Adipocyte (in vitro differentiated cells): ENCODE measurements around the gene COA6.
"Not testable (repeated sequence)": the region's sequence is repeated elsewhere in the genome, so short reads cannot be mapped to it uniquely, and the experiment has no call there.

Source experiments
- DNase-seq: peaks from one replicate; pipeline ENCODE4 v3.0.0-alpha.2; 2015; ENCODE audit warnings: low read depth
- H3K27me3 ChIP-seq: replicated peaks from 2 replicates; pipeline ENCODE4 v1.7.0; 2013; ENCODE audit warnings: mild to moderate bottlenecking, low read length, moderate library complexity; ENCODE audit not compliant: control insufficient read depth, insufficient read depth
- H3K36me3 ChIP-seq: 2 replicates; pipeline ENCODE4 v1.7.0; 2013; ENCODE audit warnings: low read length, mild to moderate bottlenecking, moderate library complexity; ENCODE audit not compliant: control insufficient read depth, insufficient read depth, severe bottlenecking
- H3K4me1 ChIP-seq: 2 replicates; pipeline ENCODE4 v1.7.0; 2013; ENCODE audit warnings: mild to moderate bottlenecking, low read length, moderate library complexity; ENCODE audit not compliant: control insufficient read depth, insufficient read depth
- H3K4me3 ChIP-seq: 2 replicates; pipeline ENCODE4 v1.7.0; 2013; ENCODE audit warnings: mild to moderate bottlenecking, low read length, moderate library complexity
- H3K9ac ChIP-seq: 2 replicates; pipeline ENCODE4 v1.7.0; 2013; ENCODE audit warnings: mild to moderate bottlenecking, low read length, moderate library complexity
- H3K9me3 ChIP-seq: 2 replicates; pipeline ENCODE4 v1.7.0; 2013; ENCODE audit warnings: mild to moderate bottlenecking, low read length, moderate library complexity; ENCODE audit not compliant: control insufficient read depth

Gene COA6

GRCh38 chr1:234372011-234372757 lies 1.1 kb upstream of the COA6 start:
- H3K9ac ChIP-seq: peak overlapping the region; percentile 99
- no peaks in the 10 kb centered on the region for H3K9me3 ChIP-seq
- peaks cover 14% of the 10 kb centered on the region for H3K4me1 ChIP-seq
- H3K36me3 ChIP-seq: peaks cover 9% of the 10 kb centered on the region
- peak; percentile 31 for DNase-seq
- no peaks in the 10 kb centered on the region for H3K27me3 ChIP-seq
- H3K4me3 ChIP-seq: peak overlapping the region; percentile 100

GRCh38 chr1:234373959-234374254 lies 651 bp downstream of the COA6 start:
- Histone ChIP-seq H3K9ac (peak overlapping the region; percentile 99), H3K36me3 (peaks cover 21% of the 10 kb centered on the region), H3K4me1 (peaks cover 14% of the 10 kb centered on the region), H3K4me3 (peak overlapping the region; percentile 100), H3K9me3 (no peaks in the 10 kb centered on the region), H3K27me3 (no peaks in the 10 kb centered on the region)
- DNase-seq: no peak

GRCh38 chr1:234375672-234376071 lies 2.4 kb downstream of the COA6 start:
- no peaks in the 10 kb centered on the region for H3K9me3 ChIP-seq
- peaks cover 14% of the 10 kb centered on the region for H3K4me1 ChIP-seq
- H3K27me3 ChIP-seq: no peaks in the 10 kb centered on the region
- H3K4me3 ChIP-seq: no peak overlapping the region
- peaks cover 34% of the 10 kb centered on the region for H3K36me3 ChIP-seq
- no peak for DNase-seq
- H3K9ac ChIP-seq: no peak overlapping the region

- H3K4me1 ChIP-seq, DNase-seq, H3K9me3 ChIP-seq, H3K9ac ChIP-seq, H3K27me3 ChIP-seq, H3K4me3 ChIP-seq: not testable (repeated sequence)
- H3K36me3 ChIP-seq: peaks cover 48% of the 10 kb centered on the region
Observed at GRCh38 chr1:234379591-234380109, 6.4 kb downstream of the COA6 start.

GRCh38 chr1:234381699-234382555 lies 8.7 kb downstream of the COA6 start:
- Histone ChIP-seq H3K36me3 (peaks cover 39% of the 10 kb centered on the region), H3K27me3 (no peaks in the 10 kb centered on the region)

GRCh38 chr1:234386122-234386521 lies 12.9 kb downstream of the COA6 start:
- Histone ChIP-seq H3K4me3 (no peak overlapping the region), H3K9me3 (no peaks in the 10 kb centered on the region), H3K4me1 (no peaks in the 10 kb centered on the region), H3K27me3 (no peaks in the 10 kb centered on the region), H3K9ac (no peak overlapping the region), H3K36me3 (peaks cover 16% of the 10 kb centered on the region)
- no peak for DNase-seq

More at GRCh38 chr1:234381699-234382555, 8.7 kb downstream of the COA6 start:
- Histone ChIP-seq H3K4me1 (no peaks in the 10 kb centered on the region), H3K9ac (no peak overlapping the region), H3K4me3 (no peak overlapping the region), H3K9me3 (no peaks in the 10 kb centered on the region)
- DNase-seq: no peak

GRCh38 chr1:234388094-234388493 lies 14.8 kb downstream of the COA6 start:
- H3K4me1 ChIP-seq: no peaks in the 10 kb centered on the region

GRCh38 chr1:234393190-234393589 lies 19.9 kb downstream of the COA6 start:
- Histone ChIP-seq H3K9ac (no peak overlapping the region), H3K4me3 (no peak overlapping the region), H3K36me3 (peaks cover 24% of the 10 kb centered on the region), H3K9me3 (no peaks in the 10 kb centered on the region), H3K27me3 (no peaks in the 10 kb centered on the region), H3K4me1 (no peaks in the 10 kb centered on the region)
- DNase-seq: no peak

More at GRCh38 chr1:234388094-234388493, 14.8 kb downstream of the COA6 start:
- Histone ChIP-seq H3K9ac (no peak overlapping the region), H3K27me3 (no peaks in the 10 kb centered on the region), H3K36me3 (peaks cover 29% of the 10 kb centered on the region), H3K9me3 (no peaks in the 10 kb centered on the region), H3K4me3 (no peak overlapping the region)
- no peak for DNase-seq

- H3K9ac ChIP-seq: no peak overlapping the region
- peaks cover 4% of the 10 kb centered on the region for H3K4me1 ChIP-seq
Observed at GRCh38 chr1:234395297-234395696, 22.0 kb downstream of the COA6 start.

GRCh38 chr1:234396092-234396491 lies 22.8 kb downstream of the COA6 start:
- H3K9ac ChIP-seq: no peak overlapping the region
- no peaks in the 10 kb centered on the region for H3K27me3 ChIP-seq
- DNase-seq: no peak
- H3K4me3 ChIP-seq: no peak overlapping the region
- H3K4me1 ChIP-seq: peaks cover 9% of the 10 kb centered on the region
- H3K9me3 ChIP-seq: no peaks in the 10 kb centered on the region
- peaks cover 21% of the 10 kb centered on the region for H3K36me3 ChIP-seq

More at GRCh38 chr1:234395297-234395696, 22.0 kb downstream of the COA6 start:
- no peak overlapping the region for H3K4me3 ChIP-seq
- H3K27me3 ChIP-seq: no peaks in the 10 kb centered on the region
- no peak for DNase-seq
- peaks cover 24% of the 10 kb centered on the region for H3K36me3 ChIP-seq
- H3K9me3 ChIP-seq: no peaks in the 10 kb centered on the region

GRCh38 chr1:234396871-234397270 lies 23.6 kb downstream of the COA6 start:
- Histone ChIP-seq H3K9ac (no peak overlapping the region), H3K36me3 (peaks cover 13% of the 10 kb centered on the region), H3K9me3 (no peaks in the 10 kb centered on the region), H3K27me3 (no peaks in the 10 kb centered on the region), H3K4me3 (no peak overlapping the region), H3K4me1 (peaks cover 14% of the 10 kb centered on the region)
- no peak for DNase-seq
